Measurements from ENCODE around the gene ACR.
"Not testable (repeated sequence)": the region's sequence is repeated elsewhere in the genome, so short reads cannot be mapped to it uniquely, and the experiment has no call there.

The ACR gene

GRCh38 chr22:50783033-50783879, 45.3 kb downstream of the ACR start, which contains the start of gene RABL2B:
TSS of gene RABL2B (minus strand) at chr22:50783636. CDS start at chr22:50782294, 1,342 bp downstream.
- peak; percentile 81 for DNase-seq

DNA sequence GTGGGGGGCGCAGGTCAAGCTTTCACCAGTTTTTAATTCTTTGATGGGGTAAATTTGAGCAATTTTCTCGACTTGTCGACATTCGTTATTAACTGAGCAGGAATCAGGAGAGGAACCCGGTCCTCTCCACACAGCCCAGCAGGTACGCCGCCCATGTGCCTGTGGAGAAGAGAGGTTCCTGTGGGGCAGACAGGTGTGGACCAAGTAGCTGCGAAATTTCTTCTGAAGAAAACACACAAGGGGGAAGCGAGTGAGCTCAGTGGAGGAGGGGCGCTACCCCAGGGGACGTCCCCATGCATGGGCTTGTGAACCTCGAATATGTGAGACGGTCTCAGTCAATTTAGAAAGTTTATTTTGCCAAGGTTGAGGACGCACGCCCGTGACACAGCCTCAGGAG, 45.9 kb downstream of the ACR start:
- not testable (repeated sequence) for DNase-seq

DNA sequence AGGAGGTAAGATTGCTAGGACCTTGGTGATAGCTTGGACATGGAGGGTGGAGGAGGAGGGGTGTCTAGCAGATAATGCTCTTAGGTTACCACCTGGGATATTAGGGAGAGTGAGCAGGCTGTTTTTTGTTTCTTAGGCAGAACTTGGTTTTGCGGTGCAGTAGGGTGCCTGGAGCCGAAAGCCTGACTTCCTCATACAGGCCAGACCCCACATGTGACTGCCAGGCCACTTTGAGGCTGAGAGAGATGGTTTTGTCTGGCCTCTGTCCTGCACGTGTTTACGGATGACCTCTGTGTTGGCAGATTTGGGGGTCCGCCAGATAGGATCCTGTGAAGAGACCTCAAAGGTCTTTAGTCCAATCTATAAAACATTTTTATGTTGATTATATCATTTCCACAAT, 47.3 kb downstream of the ACR start:
- not testable (repeated sequence) for DNase-seq

DNA sequence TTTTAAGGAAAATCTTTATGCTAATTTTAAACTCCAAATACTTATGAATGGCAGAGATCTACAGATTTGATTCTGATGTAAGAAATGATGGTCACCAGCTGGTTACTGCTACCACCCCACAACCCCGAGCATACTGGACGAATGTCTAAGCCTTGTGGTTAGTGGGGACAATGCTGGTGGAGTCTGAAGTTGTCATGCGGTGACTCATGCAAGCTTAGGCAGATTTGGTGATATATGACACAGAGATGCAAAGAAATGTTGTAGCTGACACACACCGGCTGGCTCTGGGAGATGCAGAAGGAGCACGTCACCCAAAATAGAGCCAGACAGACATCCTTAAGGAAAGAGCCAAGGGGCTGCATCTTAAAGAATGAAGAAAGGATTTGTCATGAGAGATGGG, 48.9 kb downstream of the ACR start:
- DNase-seq = not testable (repeated sequence)

All from NCI-H2171 (cell line).